Smooth muscle cell (in vitro differentiated cells): ENCODE data around the gene LPO. TPM values are rescaled to one million over a fixed set of nuclear protein-coding genes. Genes with fewer than 3 reads are reported as not detected.

Experiments
- DNase-seq: peaks from one replicate; lab custom pipeline; 2025; ENCODE audit not compliant: unreplicated experiment; lab: John Stamatoyannopoulos, UW
- H2AFZ ChIP-seq: fragments of 200-600 bp; sonication (generic); 2 replicates; pipeline ENCODE4 v1.6.0; 2016; ENCODE audit warnings: antibody characterized with exemption, low read depth, mild to moderate bottlenecking
- H3F3A ChIP-seq: fragments of 200-600 bp; sonication (generic); 2 replicates; pipeline ENCODE4 v1.6.0; 2017; ENCODE audit warnings: antibody characterized with exemption, low read depth
- H3K27ac ChIP-seq: fragments of 200-600 bp; sonication (generic); 2 replicates; pipeline ENCODE4 v1.5.1; 2016; ENCODE audit warnings: low read depth, mild to moderate bottlenecking
- H3K27me3 ChIP-seq: fragments of 200-600 bp; sonication (generic); 2 replicates; pipeline ENCODE4 v1.6.1; 2016; ENCODE audit warnings: low read depth, mild to moderate bottlenecking
- H3K36me3 ChIP-seq: fragments of 200-600 bp; sonication (generic); 2 replicates; pipeline ENCODE4 v1.5.1; 2016; ENCODE audit warnings: low read depth
- H3K4me1 ChIP-seq: fragments of 200-600 bp; sonication (generic); 2 replicates; pipeline ENCODE4 v1.5.1; 2016; ENCODE audit warnings: low read depth
- H3K4me2 ChIP-seq: fragments of 200-600 bp; sonication (generic); 2 replicates; pipeline ENCODE4 v1.6.0; 2016; ENCODE audit warnings: mild to moderate bottlenecking
- H3K4me3 ChIP-seq: fragments of 200-600 bp; sonication (generic); 2 replicates; pipeline ENCODE4 v1.5.1; 2016; ENCODE audit warnings: mild to moderate bottlenecking
- H3K79me2 ChIP-seq: fragments of 200-600 bp; sonication (generic); 2 replicates; pipeline ENCODE4 v1.6.0; 2016; ENCODE audit warnings: low read depth, mild to moderate bottlenecking
- H3K9ac ChIP-seq: fragments of 200-600 bp; sonication (generic); 2 replicates; pipeline ENCODE4 v1.6.0; 2016; ENCODE audit warnings: low read depth
- H3K9me3 ChIP-seq: fragments of 200-600 bp; sonication (generic); replicated peaks from 2 replicates; pipeline ENCODE4 v1.5.1; 2016; ENCODE audit warnings: low read depth
- H4K20me1 ChIP-seq: fragments of 200-600 bp; sonication (generic); 2 replicates; pipeline ENCODE4 v1.6.0; 2016; ENCODE audit warnings: low read depth
- WGBS: methylation state at CpG from one replicate; pipeline ENCODE4 v1.1.7; 2016; ENCODE audit warnings: low lambda C conversion rate; 5-methylcytosine and 5-hydroxymethylcytosine counted together
- polyA plus RNA-seq: library from polyadenylated mRNA; unstranded; fragments of >200 nt; fragmentation: Nextera tagmentation; extraction: Ambion mirVana; gene quantifications from 2 replicates; pipeline ENCODE4 v1.2.1, GENCODE V29; 2016
- total RNA-seq: library from RNA; depleted of rRNA; stranded (reverse); fragments of >200 nt; gene quantifications from 2 replicates; pipeline ENCODE4 v1.2.3, GENCODE V29; 2014
- TF ChIP-seq, protein P1 (sequence below): fragments of 200-600 bp; sonication (generic); IDR thresholded peaks from 2 replicates; pipeline ENCODE4 v1.5.1; 2017; ENCODE audit warnings: borderline replicate concordance, mild to moderate bottlenecking, antibody characterized with exemption; ENCODE audit not compliant: insufficient read depth, poor library complexity, severe bottlenecking

LPO gene
- total and polyA plus RNA-seq, 2 experiments from 2014 or later: 3.3 to 4.1 TPM

DNA sequence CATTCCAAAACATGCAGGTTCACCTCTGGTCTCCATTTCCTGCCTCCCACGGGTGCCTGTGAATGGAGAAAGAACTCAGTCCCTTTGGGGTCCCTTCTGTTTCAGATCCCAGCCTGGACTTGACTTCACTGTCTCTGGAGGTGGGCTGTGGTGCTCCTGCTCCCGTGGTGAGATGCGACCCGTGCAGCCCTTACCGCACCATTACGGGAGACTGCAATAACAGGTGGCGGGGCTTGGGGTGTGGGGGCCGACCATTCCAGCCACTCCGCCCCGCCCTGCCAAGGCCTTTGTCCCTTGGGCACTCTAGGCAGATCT is 10.5 kb downstream of the LPO start:
- peak overlapping the region; percentile 52 for H3K4me3 ChIP-seq
- H3K27me3 ChIP-seq: peaks cover 49% of the 10 kb centered on the region
- no peak overlapping the region for H2AFZ ChIP-seq
- H3K36me3 ChIP-seq: no peaks in the 10 kb centered on the region
- H3K4me1 ChIP-seq: no peaks in the 10 kb centered on the region
- no peak overlapping the region for H3K9ac ChIP-seq
- WGBS: 29% methylated on average over 10 of the region's 10 CpGs
- H3K27ac ChIP-seq: no peak overlapping the region
- no peaks in the 10 kb centered on the region for H4K20me1 ChIP-seq
- no peak for DNase-seq
- H3F3A ChIP-seq: no peaks in the 10 kb centered on the region
- no peaks in the 10 kb centered on the region for H3K9me3 ChIP-seq
- peak overlapping the region; percentile 92 for H3K4me2 ChIP-seq
- TF ChIP-seq, protein P1, sequence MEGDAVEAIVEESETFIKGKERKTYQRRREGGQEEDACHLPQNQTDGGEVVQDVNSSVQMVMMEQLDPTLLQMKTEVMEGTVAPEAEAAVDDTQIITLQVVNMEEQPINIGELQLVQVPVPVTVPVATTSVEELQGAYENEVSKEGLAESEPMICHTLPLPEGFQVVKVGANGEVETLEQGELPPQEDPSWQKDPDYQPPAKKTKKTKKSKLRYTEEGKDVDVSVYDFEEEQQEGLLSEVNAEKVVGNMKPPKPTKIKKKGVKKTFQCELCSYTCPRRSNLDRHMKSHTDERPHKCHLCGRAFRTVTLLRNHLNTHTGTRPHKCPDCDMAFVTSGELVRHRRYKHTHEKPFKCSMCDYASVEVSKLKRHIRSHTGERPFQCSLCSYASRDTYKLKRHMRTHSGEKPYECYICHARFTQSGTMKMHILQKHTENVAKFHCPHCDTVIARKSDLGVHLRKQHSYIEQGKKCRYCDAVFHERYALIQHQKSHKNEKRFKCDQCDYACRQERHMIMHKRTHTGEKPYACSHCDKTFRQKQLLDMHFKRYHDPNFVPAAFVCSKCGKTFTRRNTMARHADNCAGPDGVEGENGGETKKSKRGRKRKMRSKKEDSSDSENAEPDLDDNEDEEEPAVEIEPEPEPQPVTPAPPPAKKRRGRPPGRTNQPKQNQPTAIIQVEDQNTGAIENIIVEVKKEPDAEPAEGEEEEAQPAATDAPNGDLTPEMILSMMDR: no peak
- H3K79me2 ChIP-seq: no peaks in the 10 kb centered on the region

GRCh38 chr17:58249270-58250133 is 11.1 kb downstream of the LPO start:
- H3K9me3 ChIP-seq: no peaks in the 10 kb centered on the region
- H3F3A ChIP-seq: no peaks in the 10 kb centered on the region
- H3K4me2 ChIP-seq: peak overlapping the region; percentile 92
- H3K36me3 ChIP-seq: no peaks in the 10 kb centered on the region
- no peaks in the 10 kb centered on the region for H4K20me1 ChIP-seq
- H3K27ac ChIP-seq: no peak overlapping the region
- H3K27me3 ChIP-seq: peaks cover 55% of the 10 kb centered on the region
- H3K79me2 ChIP-seq: no peaks in the 10 kb centered on the region
- H2AFZ ChIP-seq: peak overlapping the region; percentile 81
- no peak overlapping the region for H3K9ac ChIP-seq
- H3K4me1 ChIP-seq: no peaks in the 10 kb centered on the region
- DNase-seq: peak; percentile 36
- 10% methylated on average over 54 of the region's 57 CpGs for WGBS
- H3K4me3 ChIP-seq: peak overlapping the region; percentile 52
- TF ChIP-seq, protein P1: peak; percentile 89

DNA sequence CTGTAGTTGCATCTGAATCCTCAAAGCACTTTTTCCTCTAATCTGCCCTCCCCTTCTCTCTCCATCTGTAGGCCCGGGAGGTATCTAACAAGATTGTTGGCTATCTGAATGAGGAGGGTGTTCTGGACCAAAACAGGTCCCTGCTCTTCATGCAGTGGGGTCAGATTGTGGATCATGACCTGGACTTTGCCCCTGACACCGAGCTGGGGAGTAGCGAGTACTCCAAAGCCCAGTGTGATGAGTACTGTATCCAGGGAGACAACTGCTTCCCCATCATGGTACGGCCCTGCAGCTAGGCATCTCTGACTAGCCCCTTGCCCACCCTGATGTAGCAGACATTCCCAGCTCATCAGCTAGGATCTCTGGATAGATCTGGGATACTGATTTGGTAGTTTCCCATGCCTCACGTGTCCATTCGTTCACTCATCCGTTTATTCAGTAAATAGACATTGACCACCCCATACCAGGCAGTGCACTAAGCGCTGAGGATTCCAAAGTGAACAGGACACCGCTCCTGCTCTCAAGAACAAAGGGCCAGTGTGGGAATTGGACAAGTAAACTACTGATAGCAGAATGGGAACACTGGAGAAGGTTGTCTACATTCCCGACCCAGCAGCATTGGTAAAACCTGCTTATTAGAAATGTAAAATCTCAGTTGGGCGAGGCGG is 12.1 kb downstream of the LPO start:
- peaks cover 65% of the 10 kb centered on the region for H3K27me3 ChIP-seq
- H3K4me3 ChIP-seq: no peak overlapping the region
- no peak overlapping the region for H3K9ac ChIP-seq
- WGBS: 94% methylated on average over 12 of the region's 12 CpGs
- no peaks in the 10 kb centered on the region for H3K4me1 ChIP-seq
- H4K20me1 ChIP-seq: no peaks in the 10 kb centered on the region
- DNase-seq: no peak
- H3K4me2 ChIP-seq: no peak overlapping the region
- H3K9me3 ChIP-seq: no peaks in the 10 kb centered on the region
- TF ChIP-seq, protein P1: no peak
- no peaks in the 10 kb centered on the region for H3K79me2 ChIP-seq
- no peak overlapping the region for H2AFZ ChIP-seq
- no peaks in the 10 kb centered on the region for H3K36me3 ChIP-seq
- H3K27ac ChIP-seq: no peak overlapping the region
- no peaks in the 10 kb centered on the region for H3F3A ChIP-seq
